ENCODE measurements around the gene STXBP6. TPM values are rescaled to one million over a fixed set of nuclear protein-coding genes. Genes with fewer than 3 reads are reported as not detected.

STXBP6 gene
- total and polyA plus RNA-seq, 2 of the 13 experiments (the other 11 are each of a cell fraction or from before 2014, with no cell fraction given) = 35.3 to 42.8 TPM

DNA sequence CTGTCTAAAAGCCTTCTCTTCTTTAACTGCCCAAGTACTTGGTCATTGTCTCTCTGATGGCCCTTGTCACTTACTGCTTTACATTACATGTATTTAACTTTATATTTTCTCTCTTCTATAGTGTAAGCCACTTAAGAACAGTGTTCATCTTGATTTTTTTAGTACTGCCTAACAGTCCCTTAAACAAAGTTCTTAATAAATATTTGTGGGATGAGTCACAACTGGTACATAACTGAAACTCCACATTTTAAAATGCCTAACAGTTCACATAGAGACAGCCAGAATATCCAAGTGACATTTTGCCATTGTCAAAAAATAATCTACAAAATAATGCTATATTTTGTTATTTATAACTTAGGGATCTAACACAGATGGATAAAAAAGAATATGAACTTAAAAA is 146.6 kb downstream of the STXBP6 start (continued):
- TF ChIP-seq, protein P1, sequence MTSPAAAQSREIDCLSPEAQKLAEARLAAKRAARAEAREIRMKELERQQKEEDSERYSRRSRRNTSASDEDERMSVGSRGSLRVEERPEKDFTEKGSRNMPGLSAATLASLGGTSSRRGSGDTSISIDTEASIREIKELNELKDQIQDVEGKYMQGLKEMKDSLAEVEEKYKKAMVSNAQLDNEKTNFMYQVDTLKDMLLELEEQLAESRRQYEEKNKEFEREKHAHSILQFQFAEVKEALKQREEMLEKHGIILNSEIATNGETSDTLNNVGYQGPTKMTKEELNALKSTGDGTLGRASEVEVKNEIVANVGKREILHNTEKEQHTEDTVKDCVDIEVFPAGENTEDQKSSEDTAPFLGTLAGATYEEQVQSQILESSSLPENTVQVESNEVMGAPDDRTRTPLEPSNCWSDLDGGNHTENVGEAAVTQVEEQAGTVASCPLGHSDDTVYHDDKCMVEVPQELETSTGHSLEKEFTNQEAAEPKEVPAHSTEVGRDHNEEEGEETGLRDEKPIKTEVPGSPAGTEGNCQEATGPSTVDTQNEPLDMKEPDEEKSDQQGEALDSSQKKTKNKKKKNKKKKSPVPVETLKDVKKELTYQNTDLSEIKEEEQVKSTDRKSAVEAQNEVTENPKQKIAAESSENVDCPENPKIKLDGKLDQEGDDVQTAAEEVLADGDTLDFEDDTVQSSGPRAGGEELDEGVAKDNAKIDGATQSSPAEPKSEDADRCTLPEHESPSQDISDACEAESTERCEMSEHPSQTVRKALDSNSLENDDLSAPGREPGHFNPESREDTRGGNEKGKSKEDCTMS (CRISPR knock-in tag; conservative IDR thresholded peaks at IDR 0.05) = no peak
- TF ChIP-seq ZNF557 (CRISPR knock-in tag; IDR thresholded peaks at IDR 0.05) = no peak
- TF ChIP-seq THYN1 (CRISPR knock-in tag; IDR thresholded peaks at IDR 0.05; ENCODE audit: borderline replicate concordance, low read depth) = no peak
- TF ChIP-seq HES4 (CRISPR knock-in tag; IDR thresholded peaks at IDR 0.05; ENCODE audit: borderline replicate concordance) = no peak
- no peak for TF ChIP-seq NR0B2 (CRISPR knock-in tag; IDR thresholded peaks at IDR 0.05)
- TF ChIP-seq BRF2 (CRISPR knock-in tag; IDR thresholded peaks at IDR 0.05) = no peak
- no peak for TF ChIP-seq PCBP1 (IDR thresholded peaks at IDR 0.05; ENCODE audit: borderline replicate concordance, low read depth, low read length)

All from HepG2 (cell line).